HG03175 (cell line): ENCODE results near the gene RALGAPA2.

Source experiments
- ATAC-seq: cut with Tn5 transposase; IDR thresholded peaks from one replicate; pipeline ENCODE4 v1.9.1; 2021; ENCODE audit warnings: mild to moderate bottlenecking, moderate library complexity; ENCODE audit not compliant: unreplicated experiment

Gene RALGAPA2

DNA sequence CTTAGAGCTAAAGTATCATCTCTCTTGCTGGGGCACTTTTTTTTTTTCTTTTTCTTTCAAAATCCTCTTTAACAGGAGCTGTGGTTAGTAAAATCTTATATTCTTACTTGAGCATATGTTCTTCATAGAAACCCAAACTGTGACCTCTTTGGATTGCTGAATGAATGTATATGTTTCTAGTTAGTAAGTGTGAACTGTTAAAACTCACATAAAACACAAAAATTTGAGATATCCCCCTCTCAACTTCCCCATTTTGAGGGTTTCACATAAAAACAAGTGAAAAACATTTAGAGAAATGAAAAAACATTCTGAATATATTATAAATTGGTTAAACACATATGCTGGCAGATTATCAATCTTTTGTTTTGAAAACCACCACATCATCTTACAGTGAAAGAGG is 266.4 kb downstream of the RALGAPA2 start:
- peak; percentile 42 for ATAC-seq

DNA sequence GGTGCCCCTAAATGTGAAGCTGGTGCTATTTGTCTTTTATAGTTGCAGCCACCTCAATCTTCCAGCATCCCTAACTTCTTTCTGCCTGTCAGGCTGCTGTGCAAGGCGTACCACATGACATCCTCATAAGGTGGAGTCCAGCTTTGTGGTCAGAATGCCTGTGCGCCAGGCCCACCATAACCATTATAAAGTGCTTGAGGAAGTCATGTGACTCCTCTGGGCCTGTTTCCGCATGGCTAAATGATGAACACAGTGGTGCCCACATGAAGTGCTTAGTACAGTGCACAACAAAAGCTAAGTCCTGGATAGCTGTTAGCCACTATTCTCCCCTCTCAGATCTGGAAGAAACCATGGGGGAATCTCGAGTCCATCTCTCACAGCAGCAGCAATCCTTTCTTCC is 268.9 kb downstream of the RALGAPA2 start:
- no peak for ATAC-seq

DNA sequence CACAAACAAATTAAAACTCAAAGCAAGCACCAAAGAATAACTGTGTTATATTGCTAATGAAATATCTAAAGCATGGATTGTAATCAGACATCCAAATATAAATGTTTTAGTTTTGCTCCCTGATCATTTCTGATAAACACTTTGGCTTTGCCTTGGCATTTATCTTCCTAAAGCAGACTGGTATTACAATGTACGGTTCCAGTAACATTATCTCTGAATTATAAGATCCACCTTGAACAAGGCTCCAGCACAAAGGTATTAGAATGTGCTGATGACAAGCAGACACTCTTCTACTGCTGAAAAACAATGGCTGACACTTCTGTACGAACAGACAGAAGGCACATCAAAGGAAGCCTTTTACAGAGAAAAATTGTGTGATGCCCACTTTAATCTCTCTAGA is 270.0 kb downstream of the RALGAPA2 start:
- ATAC-seq = no peak

DNA sequence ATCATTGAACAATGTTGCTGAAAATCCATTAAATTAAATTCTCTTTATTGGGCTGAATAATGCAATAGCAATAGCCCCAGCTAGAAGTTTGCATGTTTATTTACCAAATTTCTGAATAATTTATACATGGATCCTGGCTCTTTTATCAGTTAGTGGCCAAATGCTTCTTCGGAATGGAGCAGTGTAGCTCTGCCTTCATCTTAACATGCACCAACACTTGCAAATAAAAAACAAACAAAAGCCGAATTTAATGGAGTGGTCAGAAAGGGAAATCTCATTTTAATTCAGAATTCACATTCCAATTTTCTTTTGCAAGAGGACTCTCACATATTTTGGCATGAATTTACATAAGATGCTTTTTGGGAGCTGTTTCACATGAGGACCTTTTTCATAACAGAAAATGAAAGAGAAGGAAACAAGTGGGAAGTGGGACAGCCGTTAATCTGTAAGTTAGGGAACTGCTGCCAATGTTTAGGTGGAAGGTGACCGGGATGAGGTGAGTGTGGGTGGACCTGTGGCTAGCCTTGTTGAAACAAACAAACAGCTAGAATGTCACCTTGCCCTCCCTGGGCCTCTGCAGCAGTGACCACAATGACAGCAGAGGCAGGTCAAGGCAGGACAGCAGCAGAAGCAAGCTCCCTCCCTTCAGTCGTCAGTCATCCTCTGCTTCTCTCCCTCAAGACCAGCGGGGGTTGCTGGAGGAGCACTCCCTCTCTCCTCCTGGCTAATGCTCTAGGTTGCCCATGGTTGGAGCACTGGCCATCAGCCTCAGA is 271.4 kb downstream of the RALGAPA2 start:
- ATAC-seq = no peak

DNA sequence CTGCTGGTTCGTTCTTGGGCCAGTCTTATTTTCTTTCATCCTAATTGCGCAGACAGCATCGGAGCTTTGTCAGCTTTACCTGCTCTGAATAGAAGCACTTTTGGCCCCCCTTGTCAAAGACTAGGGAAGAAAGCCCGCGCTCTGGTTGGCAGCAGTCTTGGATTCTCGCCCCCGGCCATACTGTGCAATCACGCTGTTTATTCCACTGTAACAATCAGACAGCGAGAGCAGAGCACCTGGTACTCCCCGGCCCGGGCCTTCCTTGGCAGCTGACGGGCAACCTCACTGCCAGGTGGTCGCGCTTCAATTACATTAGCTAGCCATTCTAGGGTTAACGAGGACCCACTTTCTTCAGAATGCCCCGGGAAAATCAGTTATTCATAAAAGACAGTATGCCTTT is 272.0 kb downstream of the RALGAPA2 start:
- ATAC-seq = no peak

DNA sequence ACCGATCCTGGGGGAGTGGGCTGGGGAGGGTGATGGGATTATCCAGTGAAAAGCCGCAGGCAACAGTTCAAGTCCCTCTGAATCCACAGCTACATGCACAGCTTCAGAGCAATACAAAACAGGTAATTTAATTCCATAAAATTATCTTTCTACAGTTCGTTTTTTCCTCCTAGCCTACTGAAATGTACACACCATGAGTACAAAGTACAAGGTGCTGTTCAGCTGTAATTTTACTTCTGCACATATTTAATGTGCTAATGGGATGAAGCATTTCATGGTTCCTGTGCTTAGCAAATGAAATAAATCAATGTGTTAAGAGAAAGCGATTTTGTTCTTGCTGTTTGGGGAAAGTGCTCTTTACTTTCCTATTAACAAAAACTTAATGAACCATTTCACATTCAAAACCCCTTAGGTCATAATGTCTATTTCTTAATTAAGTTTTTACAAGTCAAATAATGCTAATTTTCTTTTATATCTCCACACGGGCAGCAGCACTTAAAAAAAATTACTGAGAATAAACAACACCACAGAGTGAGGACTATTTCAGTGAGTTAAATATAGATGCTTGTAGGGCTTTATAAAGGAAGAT is 272.7 kb downstream of the RALGAPA2 start:
- no peak for ATAC-seq

DNA sequence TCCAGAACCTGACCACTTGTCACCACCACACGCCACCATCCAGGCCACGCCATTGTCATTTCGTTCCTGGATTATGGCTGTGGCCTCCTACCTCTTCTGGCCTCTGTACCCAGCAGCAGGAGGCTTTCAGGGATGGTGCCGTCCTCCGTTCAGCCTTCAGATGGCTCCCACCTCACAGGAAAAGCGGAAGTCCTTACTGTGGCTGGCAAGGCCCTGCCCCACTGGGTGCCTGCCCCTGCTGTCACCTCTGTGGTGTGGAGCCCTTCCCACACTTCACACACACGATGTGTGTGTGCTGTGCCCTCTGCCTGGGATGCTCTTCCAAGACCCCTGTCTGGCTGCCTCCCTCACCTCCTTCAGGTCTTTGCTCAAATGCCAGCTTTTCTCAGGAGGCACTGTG is 275.1 kb downstream of the RALGAPA2 start:
- ATAC-seq = no peak

DNA sequence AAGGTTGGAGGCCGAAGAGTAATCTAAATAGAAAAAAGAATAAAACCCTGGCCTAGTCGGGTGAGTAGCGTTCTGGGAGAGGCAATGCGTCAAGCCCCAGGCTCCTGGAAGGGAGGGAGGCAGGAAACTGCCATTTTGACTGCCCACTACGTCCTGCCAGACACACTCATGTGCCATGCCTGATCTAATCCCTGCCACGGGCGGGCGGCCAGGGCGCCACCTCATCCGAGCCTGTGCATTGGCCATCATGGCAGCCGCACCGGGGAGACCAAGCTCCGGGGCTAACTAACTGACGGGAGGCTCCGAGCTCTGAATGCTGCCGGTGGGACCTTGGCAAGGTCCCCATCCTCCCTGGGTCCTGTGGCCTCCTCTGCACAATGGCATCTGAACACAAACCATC is 275.8 kb downstream of the RALGAPA2 start:
- no peak for ATAC-seq

DNA sequence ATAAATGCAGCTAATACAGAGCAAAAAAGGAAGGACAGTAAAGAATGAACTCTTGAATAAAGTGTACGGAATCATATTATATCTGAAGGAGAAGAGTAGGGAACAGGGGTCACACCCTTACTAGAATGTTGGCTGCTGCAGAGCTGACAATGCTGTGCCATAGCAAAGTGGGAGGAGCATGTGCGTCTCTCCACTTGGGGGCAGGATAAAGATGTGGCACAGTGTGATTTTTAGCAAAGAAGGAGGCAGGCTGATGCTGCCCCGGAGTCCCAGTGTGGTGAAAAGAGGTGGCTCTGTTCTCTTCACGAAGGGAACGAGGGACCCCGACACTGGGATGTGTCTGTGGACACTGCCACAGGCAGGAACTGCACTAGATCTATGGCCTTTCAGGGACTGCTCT is 277.0 kb downstream of the RALGAPA2 start:
- no peak for ATAC-seq

DNA sequence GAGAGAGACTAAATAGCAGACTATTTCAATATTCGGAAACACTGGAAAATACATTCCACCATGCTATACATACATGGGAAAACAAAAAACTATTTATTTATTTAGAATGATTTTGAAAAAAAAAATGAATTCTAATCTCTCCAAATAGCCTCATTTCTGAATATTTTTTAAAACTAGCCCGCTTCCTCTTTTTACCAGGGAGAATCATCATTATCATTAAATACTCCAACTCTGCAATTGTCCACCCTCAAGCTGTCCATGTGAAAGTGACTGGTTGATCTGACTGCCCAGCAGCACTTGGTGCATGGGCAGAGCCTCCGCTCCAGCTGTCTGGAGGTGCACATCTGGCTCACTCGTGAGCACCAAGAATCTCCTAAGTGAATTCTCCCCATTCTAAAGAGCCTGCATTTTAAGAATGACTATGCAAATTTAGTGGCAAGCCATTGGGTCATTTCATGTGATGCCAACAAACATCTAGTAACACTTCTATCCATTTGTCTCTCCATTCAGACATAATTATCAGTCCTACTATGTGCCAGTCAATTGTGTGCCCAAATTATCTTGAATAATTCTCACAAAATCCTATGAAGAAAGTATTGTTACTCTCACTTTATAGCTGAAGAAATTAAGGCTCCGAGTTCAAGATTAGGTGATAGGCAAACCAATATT is 279.7 kb downstream of the RALGAPA2 start:
- ATAC-seq = no peak

DNA sequence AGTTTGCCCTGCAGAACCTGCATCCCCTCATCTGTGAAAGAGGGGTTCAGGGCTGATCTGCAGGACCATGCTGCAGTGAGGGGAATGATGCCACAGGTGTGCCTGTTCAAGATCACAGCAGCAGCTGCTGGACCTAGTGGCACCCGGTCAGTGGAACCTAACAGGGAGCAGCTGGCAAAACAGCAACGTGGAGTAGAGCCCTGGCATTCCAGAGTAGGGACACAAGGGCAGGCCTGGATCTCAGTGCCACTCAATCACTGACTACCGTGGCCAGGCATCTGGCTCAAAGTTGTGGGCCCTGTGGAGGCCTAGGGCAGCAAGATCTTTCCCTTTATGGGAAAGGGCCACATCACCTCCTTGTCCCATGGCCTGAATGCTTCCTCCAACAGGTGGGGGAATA is 282.4 kb downstream of the RALGAPA2 start:
- ATAC-seq = no peak

DNA sequence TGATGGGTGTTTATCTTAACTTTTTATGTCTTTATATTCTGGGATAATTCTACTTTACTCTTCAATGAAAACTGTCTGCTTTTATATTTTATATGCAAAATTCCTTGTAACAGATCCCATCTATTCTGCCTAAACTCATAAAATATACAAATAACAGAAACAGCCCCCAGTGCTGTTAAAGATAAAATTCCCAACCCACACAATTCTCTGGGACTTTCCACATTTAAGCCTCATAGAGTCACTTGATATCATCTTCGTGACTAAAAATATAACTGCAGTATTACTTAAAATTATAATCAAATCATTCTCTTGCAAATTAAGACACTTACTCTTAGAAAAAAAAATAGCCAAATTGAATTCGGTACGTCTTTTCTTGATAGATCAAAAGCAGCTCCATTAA is 284.4 kb downstream of the RALGAPA2 start:
- ATAC-seq = no peak

DNA sequence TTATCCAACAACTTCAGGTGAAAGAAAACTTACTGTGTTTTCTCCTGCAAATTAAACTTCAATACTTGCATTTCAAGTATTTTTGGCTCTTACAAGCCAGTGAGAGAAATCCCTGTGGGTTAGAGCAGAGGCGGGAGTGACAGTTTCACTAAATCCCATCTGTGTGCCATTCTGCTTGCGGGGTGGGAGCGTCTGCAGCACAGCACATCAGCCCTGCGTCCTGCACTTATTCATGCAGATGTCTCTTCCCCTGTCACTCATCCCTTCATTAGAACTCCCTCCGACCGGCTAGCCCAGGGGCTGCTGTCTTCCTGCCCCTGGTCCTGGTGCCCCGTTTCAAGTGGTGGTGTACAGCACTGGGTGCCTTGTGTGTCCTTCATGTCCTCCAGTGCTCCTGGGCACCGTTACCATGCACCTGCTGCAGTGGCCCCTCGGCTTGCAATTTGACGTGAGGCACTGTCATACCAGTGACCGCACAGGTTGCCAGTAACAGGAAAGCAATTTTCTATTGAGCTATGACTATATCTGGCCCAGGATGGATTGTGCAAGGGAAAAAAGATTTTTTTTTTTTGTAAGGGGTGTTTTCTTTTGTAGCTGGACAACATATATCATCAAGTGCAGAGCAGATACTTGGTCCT is 285.1 kb downstream of the RALGAPA2 start:
- ATAC-seq = no peak

DNA sequence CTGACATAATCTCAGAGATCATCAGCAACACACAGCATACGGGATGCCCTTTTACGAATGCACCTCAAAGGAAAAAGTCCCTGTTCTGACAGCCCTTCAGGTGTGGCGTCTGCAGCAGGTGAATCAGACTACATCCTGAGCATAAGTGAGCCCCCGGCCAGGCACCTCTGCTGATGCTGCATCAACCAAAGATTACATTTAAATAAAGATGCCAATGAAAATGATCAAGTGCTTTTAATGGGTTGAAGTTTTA is 285.9 kb downstream of the RALGAPA2 start:
- ATAC-seq = no peak

DNA sequence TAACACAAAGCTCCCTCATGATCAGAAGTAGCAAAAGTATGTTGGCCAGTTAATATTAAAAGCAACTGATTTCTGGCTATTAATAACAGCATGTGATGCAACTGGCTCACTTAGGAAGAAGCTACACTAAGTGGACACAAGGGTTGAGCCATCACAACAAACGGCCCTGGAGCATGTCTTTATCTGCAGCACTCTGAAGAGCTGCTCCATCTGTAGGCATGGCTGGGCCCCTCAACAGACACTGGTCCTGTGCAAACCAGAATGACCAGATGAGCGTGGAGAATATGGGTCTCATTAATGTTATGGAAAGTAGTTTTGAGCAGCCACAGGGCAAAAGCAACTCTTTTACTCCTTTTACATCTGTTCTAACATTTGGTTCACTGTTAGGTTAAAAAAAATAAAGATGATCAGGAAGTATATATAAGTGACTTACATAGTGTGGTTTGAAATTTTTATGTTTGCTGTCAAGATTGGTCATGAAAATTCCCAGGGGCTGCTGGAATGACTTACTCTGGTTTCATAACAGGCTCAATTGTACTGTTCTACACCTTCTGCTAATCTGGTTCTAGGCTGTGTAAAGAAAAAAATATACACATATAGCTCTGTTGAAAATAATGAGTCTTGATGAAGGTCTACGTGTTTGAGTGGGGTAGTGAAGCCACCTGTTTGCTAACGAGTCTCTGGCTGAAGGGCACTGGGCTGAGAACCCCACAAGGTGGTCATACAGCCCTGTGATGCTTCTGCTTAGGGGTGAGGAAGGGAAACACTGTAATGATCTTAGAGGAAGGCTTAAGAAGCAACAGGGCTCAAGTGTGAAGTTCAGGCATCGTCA is 286.4 kb downstream of the RALGAPA2 start:
- no peak for ATAC-seq

DNA sequence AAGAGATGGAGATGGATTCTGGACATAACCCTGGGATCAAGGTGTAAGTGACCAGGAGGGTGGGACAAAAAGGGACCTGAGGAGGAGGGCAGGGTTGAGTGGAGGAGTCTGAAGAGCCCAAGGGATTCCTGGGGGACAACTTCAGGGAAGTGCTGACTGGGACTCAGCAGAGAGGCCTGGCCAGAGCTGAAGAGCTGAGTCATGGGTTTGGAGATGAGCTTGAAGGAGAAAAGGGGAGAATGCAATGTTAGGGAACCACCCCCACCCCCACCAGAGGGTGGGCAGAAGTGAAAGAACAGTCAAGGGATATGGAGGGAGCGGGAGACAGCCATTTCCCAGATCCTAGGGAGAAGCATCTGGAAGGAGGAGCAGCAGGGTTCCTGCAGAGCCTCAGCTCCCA is 289.3 kb downstream of the RALGAPA2 start:
- ATAC-seq = no peak

DNA sequence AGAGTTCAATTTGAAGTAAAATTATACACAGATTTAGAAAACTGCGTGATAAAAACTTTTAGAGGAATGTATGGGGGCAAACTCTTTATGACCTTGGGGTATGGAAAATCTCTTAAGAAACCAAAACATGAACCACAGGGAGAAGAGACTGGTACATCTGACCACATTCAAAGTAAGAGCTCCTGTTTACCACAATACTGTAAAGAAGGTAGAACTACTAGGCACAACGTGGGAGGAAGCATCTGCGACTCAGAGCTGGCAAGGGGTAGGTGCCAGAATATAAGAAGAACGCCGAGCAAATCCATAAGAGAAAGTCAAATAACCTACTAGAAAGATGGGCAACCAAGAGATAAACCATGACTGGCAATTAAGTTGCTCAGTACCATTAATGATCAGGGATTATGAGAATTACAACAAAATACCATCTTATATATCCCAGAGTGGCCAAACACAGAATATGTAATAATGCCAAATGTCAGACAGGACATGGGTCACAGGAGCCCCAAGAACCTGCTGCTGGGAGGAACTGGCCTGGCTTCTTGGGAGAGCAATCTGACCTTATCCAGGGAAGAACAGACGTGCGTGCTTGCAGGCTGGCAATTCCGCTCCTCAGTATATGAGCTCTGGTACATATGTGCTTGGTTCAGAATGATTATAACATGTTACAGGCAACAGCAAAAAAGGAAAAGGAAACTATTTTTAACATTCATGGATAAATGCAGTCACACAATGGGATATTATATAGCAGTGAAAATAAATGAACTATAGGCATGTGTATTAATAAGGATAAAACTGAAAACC is 294.4 kb downstream of the RALGAPA2 start:
- ATAC-seq = no peak

DNA sequence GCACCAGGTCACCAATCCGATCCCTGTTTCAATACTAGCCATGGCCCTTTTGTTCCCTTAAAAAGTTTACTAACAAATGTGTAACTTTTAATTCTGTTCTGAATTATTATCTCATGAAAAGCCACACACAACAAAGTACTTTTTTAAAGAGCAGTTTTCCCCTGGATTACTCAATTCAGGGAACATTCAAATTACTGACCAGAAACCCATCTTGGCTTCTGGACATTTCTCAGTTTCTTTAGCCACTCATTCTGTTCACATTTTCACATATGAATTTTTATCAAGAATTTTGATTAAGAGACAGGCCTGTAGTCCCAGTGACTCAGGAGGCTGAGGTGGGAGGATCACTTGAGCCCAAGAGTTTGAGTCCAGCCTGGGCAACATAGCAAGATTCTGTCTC is 297.1 kb downstream of the RALGAPA2 start:
- no peak for ATAC-seq

DNA sequence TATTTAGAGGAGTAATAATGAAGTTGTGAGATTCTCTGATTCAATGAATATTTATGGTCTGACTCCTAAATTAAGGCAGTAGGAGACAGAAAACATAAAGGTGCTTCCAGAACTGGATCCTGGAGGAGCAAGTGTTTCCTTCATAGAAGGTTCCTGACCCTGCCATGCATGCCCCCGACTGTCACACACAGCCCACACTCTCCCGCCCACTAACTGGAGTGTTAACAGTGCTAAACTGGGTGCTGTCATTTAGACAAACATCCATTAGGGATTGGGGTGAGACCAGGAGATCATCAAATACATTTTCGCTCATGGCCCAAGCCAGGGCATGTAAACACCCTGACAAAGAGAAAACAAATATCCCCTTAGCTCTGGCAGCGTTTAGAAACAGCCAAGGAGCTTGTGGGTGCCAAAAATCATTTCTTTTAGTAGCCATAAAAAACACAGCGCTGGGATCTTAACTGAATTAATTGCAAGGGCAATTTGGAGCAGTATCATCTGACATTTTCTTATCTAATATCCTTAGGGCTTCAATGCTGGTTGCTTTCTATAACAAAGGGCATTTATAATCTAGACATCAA is 297.7 kb downstream of the RALGAPA2 start:
- ATAC-seq = no peak

DNA sequence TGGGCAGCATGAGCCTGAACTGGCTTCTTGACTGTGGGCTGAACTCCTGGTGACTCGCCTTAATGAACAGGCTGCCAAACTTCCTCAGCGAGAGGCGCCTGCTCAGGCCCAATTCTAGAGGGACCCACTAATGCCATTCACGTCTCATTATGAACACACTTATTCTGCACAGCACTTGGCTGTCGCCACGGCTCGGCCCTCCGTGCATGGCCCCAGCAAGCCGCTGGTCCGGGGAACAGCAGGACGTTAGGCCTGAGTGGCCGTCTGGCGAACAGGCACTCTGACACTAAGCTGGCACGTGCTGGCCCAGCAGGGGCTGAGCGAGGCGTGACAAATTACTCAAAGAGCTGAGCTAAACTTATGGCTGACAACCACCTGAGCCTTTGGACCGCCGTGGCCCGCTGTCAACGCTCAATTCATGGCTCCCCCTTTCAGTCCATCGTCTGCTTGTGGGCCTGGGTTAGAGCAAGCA is 298.6 kb downstream of the RALGAPA2 start:
- ATAC-seq = no peak
